Loucy (cell line): ENCODE results near the gene CACNB2.

Experiments
- H2AFZ ChIP-seq: fragments of 200-600 bp; sonication (generic); 2 replicates; pipeline ENCODE4 v1.6.0; 2016; ENCODE audit warnings: antibody characterized with exemption, mild to moderate bottlenecking, low read length, moderate library complexity
- H3F3A ChIP-seq: fragments of 200-600 bp; 2 replicates; pipeline ENCODE4 v1.6.0; 2016; ENCODE audit warnings: antibody characterized with exemption, low read depth, mild to moderate bottlenecking
- H3K27me3 ChIP-seq: fragments of 200-600 bp; sonication (generic); 2 replicates; pipeline ENCODE4 v1.6.1; 2014; ENCODE audit warnings: low read length, mild to moderate bottlenecking; ENCODE audit not compliant: insufficient read depth, poor library complexity, severe bottlenecking
- H3K36me3 ChIP-seq: fragments of 200-600 bp; sonication (generic); 2 replicates; pipeline ENCODE4 v1.6.1; 2016; ENCODE audit warnings: low read length; ENCODE audit not compliant: insufficient read depth
- H3K4me1 ChIP-seq: fragments of 200-600 bp; sonication (generic); 2 replicates; pipeline ENCODE4 v1.5.1; 2014; ENCODE audit warnings: low read length, mild to moderate bottlenecking; ENCODE audit not compliant: insufficient read depth, poor library complexity, severe bottlenecking
- H3K4me2 ChIP-seq: fragments of 200-600 bp; sonication (generic); 2 replicates; pipeline ENCODE4 v1.6.0; 2014; ENCODE audit warnings: antibody characterized with exemption, low read length, low read depth, mild to moderate bottlenecking; ENCODE audit not compliant: poor library complexity, severe bottlenecking
- H3K4me3 ChIP-seq: fragments of 200-600 bp; sonication (generic); 2 replicates; pipeline ENCODE4 v1.5.1; 2014; ENCODE audit warnings: low read length, mild to moderate bottlenecking, mixed read lengths; ENCODE audit not compliant: poor library complexity, severe bottlenecking
- H3K79me2 ChIP-seq: fragments of 200-600 bp; sonication (generic); 2 replicates; pipeline ENCODE4 v1.6.1; 2014; ENCODE audit warnings: low read length; ENCODE audit not compliant: insufficient read depth
- H3K9ac ChIP-seq: fragments of 200-600 bp; sonication (generic); 2 replicates; pipeline ENCODE4 v1.6.0; 2014; ENCODE audit warnings: mild to moderate bottlenecking, low read depth, low read length, moderate library complexity; ENCODE audit not compliant: poor library complexity, severe bottlenecking
- H3K9me2 ChIP-seq: fragments of 200-600 bp; sonication (generic); replicated peaks from 2 replicates; pipeline ENCODE4 v1.6.1; 2016; ENCODE audit warnings: low read depth, low read length, mixed read lengths
- H3K9me3 ChIP-seq: fragments of 200-600 bp; sonication (generic); 2 replicates; pipeline ENCODE4 v1.6.1; 2014; ENCODE audit warnings: mild to moderate bottlenecking, antibody characterized with exemption, low read length, low read depth; ENCODE audit not compliant: insufficient read depth
- H4K20me1 ChIP-seq: fragments of 200-600 bp; sonication (generic); 2 replicates; pipeline ENCODE4 v1.6.0; 2014; ENCODE audit warnings: antibody characterized with exemption, low read length, mild to moderate bottlenecking; ENCODE audit not compliant: insufficient read depth, poor library complexity, severe bottlenecking
- CTCF ChIP-seq: fragments of 200-600 bp; sonication (generic); conservative IDR thresholded peaks from 2 replicates; pipeline ENCODE4 v1.5.1; 2014; ENCODE audit warnings: mild to moderate bottlenecking, antibody characterized with exemption, low read length
- EZH2phosphoT487 ChIP-seq: fragments of 200-600 bp; IDR thresholded peaks from 2 replicates; pipeline ENCODE4 v1.6.1; 2018; ENCODE audit warnings: antibody characterized with exemption, mild to moderate bottlenecking, moderate library complexity, borderline replicate concordance

Gene CACNB2

DNA sequence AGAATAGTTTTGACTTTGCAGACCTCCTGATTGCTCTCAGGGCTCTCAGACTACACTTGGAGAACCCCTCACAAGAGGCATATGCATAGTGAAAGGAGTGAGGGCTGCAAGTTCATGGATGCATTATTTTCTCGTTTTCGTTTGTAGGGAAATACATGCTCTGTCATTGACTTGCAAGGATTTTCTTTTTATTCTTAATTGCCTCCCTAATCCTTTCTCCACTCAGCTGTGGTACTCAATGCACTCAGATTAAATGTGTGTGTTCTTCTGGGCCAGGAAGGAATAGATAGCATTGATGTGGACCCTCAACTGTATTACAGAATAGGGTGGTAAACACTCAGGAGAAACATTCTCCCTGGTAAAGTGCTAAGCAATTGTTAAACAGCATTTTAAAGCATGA, 188.7 kb downstream of the CACNB2 start:
- H3K9me3 ChIP-seq: no peaks in the 10 kb centered on the region
- no peak overlapping the region for H3K4me2 ChIP-seq
- H3K79me2 ChIP-seq: no peaks in the 10 kb centered on the region
- H3K9me2 ChIP-seq: no peaks in the 10 kb centered on the region
- TF ChIP-seq EZH2phosphoT487 (no peak), CTCF (no peak)
- H3K4me1 ChIP-seq: no peaks in the 10 kb centered on the region
- no peaks in the 10 kb centered on the region for H4K20me1 ChIP-seq
- no peaks in the 10 kb centered on the region for H3F3A ChIP-seq
- H3K9ac ChIP-seq: no peak overlapping the region
- no peak overlapping the region for H3K4me3 ChIP-seq
- H3K36me3 ChIP-seq: no peaks in the 10 kb centered on the region
- H3K27me3 ChIP-seq: no peaks in the 10 kb centered on the region
- no peak overlapping the region for H2AFZ ChIP-seq

GRCh38 chr10:18332048-18332447, 191.8 kb downstream of the CACNB2 start:
- Histone ChIP-seq H3K79me2 (no peaks in the 10 kb centered on the region), H3K9me3 (no peaks in the 10 kb centered on the region), H3K9ac (no peak overlapping the region), H3K4me1 (no peaks in the 10 kb centered on the region), H3K4me3 (no peak overlapping the region), H3K27me3 (no peaks in the 10 kb centered on the region), H4K20me1 (no peaks in the 10 kb centered on the region), H3K4me2 (no peak overlapping the region), H3K9me2 (no peaks in the 10 kb centered on the region; the same call in 1 of the 2 replicates), H3K36me3 (no peaks in the 10 kb centered on the region), H3F3A (no peaks in the 10 kb centered on the region), H2AFZ (no peak overlapping the region)
- TF ChIP-seq CTCF (no peak), EZH2phosphoT487 (no peak)

- Histone ChIP-seq H3K79me2 (no peaks in the 10 kb centered on the region), H3F3A (no peaks in the 10 kb centered on the region), H3K9me2 (no peaks in the 10 kb centered on the region; the same call in 1 of the 2 replicates), H3K9me3 (no peaks in the 10 kb centered on the region), H3K9ac (no peak overlapping the region), H3K27me3 (no peaks in the 10 kb centered on the region), H3K4me2 (no peak overlapping the region), H3K4me1 (no peaks in the 10 kb centered on the region), H2AFZ (no peak overlapping the region), H3K4me3 (no peak overlapping the region), H3K36me3 (no peaks in the 10 kb centered on the region), H4K20me1 (no peaks in the 10 kb centered on the region)
- TF ChIP-seq EZH2phosphoT487: no peak
Observed at GRCh38 chr10:18332484-18332883, 192.3 kb downstream of the CACNB2 start.

DNA sequence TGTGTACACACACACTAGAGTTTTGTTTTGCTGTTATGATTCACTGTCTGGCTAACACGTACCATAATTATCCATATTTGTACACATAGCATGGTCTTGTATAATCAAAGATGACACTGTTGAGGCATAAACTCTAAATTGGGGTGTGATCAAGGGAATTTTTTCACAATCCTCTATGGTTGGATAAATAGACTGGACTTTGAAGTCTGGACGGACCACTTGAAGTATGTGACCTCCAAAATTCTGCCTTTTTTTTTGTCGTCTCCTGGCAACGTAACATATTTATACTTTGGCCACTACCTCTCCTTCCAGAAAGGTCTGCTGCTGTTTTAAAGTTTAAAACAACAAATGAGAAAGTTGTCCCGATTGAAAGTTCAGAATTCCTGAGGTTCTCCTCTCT, 193.4 kb downstream of the CACNB2 start:
- Histone ChIP-seq H3K4me1 (no peaks in the 10 kb centered on the region), H2AFZ (no peak overlapping the region), H3K4me3 (no peak overlapping the region), H3K9me2 (no peaks in the 10 kb centered on the region; the same call in 1 of the 2 replicates), H4K20me1 (no peaks in the 10 kb centered on the region), H3F3A (no peaks in the 10 kb centered on the region), H3K36me3 (no peaks in the 10 kb centered on the region), H3K27me3 (no peaks in the 10 kb centered on the region), H3K9me3 (no peaks in the 10 kb centered on the region), H3K4me2 (no peak overlapping the region), H3K79me2 (no peaks in the 10 kb centered on the region), H3K9ac (no peak overlapping the region)
- TF ChIP-seq EZH2phosphoT487 (no peak), CTCF (no peak)
